Cardiac muscle cell (in vitro differentiated cells and primary cell): ENCODE measurements around the gene KCNMA1. TPM values are rescaled to one million over a fixed set of nuclear protein-coding genes. Genes with fewer than 3 reads are reported as not detected.

ENCODE experiments used
- DNase-seq, 2 donors: peaks; one replicate each; pipeline versions ENCODE4 v3.0.0 to v3.0.0-alpha.2; 2010 to 2017; ENCODE audit warnings: low read depth in 1 of 2, low spot score in 1 of 2
- H3K27ac ChIP-seq: fragments of 200-600 bp; sonication (generic); 2 replicates; pipeline ENCODE4 v1.5.1; 2016
- H3K27me3 ChIP-seq: fragments of 200-600 bp; sonication (generic); 2 replicates; pipeline ENCODE4 v1.6.0; 2016; ENCODE audit warnings: control low read depth
- H3K36me3 ChIP-seq: fragments of 200-600 bp; sonication (generic); 2 replicates; pipeline ENCODE4 v1.5.1; 2016; ENCODE audit warnings: control low read depth
- H3K4me1 ChIP-seq: fragments of 200-600 bp; sonication (generic); 2 replicates; pipeline ENCODE4 v1.8.1; 2017; ENCODE audit warnings: low read depth, mild to moderate bottlenecking, mixed run types
- H3K4me3 ChIP-seq: fragments of 200-600 bp; sonication (generic); 2 replicates; pipeline ENCODE4 v1.5.1; 2016; ENCODE audit warnings: mild to moderate bottlenecking
- H3K9me3 ChIP-seq: fragments of 200-600 bp; sonication (generic); 2 replicates; pipeline ENCODE4 v1.5.1; 2017; ENCODE audit warnings: low read depth, mild to moderate bottlenecking, control low read depth
- polyA plus RNA-seq: library from polyadenylated mRNA; unstranded; fragments of >200 nt; fragmentation: Nextera tagmentation; extraction: Ambion mirVana; gene quantifications from 2 replicates; pipeline ENCODE4 v1.2.1, GENCODE V29; 2016
- total RNA-seq: library from RNA; depleted of rRNA; stranded (reverse); fragments of >200 nt; gene quantifications from 2 replicates; pipeline ENCODE4 v1.2.3, GENCODE V29; 2016
- TF ChIP-seq, protein P1 (sequence below): IDR thresholded peaks from 2 replicates; pipeline ENCODE4 v1.5.1; 2012; ENCODE audit warnings: low read depth, mild to moderate bottlenecking, low read length

Gene KCNMA1
- total and polyA plus RNA-seq, 2 experiments from 2014 or later: 1.8 to 1.9 TPM

DNA sequence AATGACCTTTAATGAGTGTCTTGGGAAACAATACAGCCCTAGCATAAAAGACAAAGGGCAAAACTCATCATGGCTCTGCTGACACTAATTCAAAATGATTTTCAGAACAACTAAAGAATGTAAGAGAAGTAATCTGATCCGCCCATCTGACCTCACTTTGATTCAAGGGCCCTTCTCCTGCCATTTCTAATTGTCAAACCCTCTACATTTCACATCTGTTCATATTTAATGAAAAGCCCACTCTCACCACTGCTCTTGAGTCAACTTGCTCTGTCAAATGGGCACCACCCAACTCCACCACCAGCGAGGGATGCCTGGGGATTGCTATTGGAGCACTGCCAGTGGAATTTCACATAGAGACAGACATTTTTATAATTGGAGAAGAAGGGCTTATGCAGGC, 639.2 kb downstream of the KCNMA1 start:
- Histone ChIP-seq H3K27me3 (no peaks in the 10 kb centered on the region), H3K36me3 (no peaks in the 10 kb centered on the region), H3K27ac (no peak overlapping the region), H3K4me1 (no peaks in the 10 kb centered on the region), H3K4me3 (no peak overlapping the region), H3K9me3 (no peaks in the 10 kb centered on the region)
- TF ChIP-seq, protein P1, sequence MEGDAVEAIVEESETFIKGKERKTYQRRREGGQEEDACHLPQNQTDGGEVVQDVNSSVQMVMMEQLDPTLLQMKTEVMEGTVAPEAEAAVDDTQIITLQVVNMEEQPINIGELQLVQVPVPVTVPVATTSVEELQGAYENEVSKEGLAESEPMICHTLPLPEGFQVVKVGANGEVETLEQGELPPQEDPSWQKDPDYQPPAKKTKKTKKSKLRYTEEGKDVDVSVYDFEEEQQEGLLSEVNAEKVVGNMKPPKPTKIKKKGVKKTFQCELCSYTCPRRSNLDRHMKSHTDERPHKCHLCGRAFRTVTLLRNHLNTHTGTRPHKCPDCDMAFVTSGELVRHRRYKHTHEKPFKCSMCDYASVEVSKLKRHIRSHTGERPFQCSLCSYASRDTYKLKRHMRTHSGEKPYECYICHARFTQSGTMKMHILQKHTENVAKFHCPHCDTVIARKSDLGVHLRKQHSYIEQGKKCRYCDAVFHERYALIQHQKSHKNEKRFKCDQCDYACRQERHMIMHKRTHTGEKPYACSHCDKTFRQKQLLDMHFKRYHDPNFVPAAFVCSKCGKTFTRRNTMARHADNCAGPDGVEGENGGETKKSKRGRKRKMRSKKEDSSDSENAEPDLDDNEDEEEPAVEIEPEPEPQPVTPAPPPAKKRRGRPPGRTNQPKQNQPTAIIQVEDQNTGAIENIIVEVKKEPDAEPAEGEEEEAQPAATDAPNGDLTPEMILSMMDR: no peak
- no peak for DNase-seq

DNA sequence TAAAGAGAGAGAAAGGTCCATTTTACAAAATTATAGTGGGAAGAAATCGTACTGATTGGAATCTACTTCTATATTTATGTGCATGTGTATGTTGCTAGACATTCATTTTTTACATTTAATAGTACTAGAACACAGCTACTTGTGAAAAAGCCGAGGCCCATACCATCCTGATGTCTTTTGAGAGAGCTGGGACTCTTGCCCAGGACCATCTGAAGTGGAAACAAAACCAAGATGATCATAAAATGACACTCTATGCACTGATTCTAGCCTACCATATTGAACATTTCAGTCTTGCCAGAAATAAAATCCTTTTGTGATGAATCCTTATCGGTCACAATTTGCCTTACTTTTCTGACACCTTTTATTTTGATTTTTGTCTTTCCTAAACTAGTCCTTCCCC, 640.0 kb downstream of the KCNMA1 start:
- TF ChIP-seq, protein P1: no peak
- no peaks in the 10 kb centered on the region for H3K36me3 ChIP-seq
- H3K9me3 ChIP-seq: no peaks in the 10 kb centered on the region
- H3K27ac ChIP-seq: no peak overlapping the region
- no peak for DNase-seq
- H3K4me1 ChIP-seq: no peaks in the 10 kb centered on the region
- no peak overlapping the region for H3K4me3 ChIP-seq
- H3K27me3 ChIP-seq: no peaks in the 10 kb centered on the region

DNA sequence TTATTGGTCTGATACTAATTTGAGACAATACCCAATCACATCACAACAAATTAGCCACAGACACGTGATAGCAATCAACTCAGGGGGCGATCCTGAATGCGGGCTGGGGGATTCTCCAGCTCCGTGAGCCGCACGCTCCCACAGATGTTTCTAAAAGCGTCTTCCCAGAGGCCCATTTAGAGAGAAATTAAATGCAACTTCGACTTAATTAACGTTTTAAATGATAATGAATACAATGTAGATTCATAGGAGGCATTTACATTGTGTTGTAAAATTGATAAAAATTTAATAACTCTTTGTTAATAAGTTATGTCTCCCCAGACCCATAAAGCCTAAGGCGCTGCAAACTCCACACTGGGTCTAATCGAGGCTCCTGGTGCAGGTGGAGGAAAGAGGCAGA, 642.6 kb downstream of the KCNMA1 start:
- Histone ChIP-seq H3K9me3 (no peaks in the 10 kb centered on the region), H3K27ac (no peak overlapping the region), H3K4me3 (no peak overlapping the region), H3K36me3 (no peaks in the 10 kb centered on the region), H3K27me3 (no peaks in the 10 kb centered on the region), H3K4me1 (no peaks in the 10 kb centered on the region)
- TF ChIP-seq, protein P1: no peak
- DNase-seq: no peak

DNA sequence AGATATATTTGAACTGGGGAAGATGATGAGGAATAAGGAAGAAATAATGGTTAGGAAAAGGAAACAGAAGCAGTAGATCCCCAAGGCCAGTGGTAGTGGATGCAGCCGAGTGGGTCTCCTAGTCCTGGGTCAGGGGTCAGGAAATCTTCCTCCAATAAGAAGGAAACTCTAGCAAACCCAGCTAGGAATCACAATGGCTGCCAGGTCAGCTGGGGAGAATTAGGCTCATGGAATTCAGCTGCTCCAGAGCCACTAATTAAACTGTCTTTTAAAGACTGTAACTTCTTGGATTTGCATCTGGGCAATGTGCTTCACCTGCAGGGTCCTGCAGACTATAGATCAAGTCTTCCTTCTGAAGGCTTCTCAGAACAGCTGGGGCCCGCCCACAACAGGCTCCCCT, 644.4 kb downstream of the KCNMA1 start:
- Histone ChIP-seq H3K27ac (no peak overlapping the region), H3K36me3 (no peaks in the 10 kb centered on the region), H3K9me3 (no peaks in the 10 kb centered on the region), H3K27me3 (no peaks in the 10 kb centered on the region), H3K4me1 (no peaks in the 10 kb centered on the region), H3K4me3 (no peak overlapping the region)
- TF ChIP-seq, protein P1: no peak
- DNase-seq: no peak

DNA sequence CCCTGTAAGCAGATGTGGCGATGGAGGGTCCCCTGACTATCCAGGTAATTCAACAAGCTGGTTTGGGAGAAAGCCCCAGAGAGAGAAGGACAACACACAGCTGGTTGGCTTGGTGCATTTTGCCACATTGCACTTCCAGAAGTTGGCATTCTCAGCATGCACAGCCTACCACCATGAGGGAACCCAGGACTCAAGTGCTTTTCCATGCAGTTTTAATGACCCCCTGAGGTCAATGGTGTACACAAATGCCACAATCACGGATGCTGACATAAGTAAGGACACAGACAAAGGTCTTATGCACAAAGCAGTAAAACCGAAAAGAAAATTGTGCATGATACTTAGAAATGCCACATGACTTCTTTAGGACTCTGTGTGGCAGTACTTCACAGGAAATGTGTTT, 645.1 kb downstream of the KCNMA1 start:
- H3K36me3 ChIP-seq: no peaks in the 10 kb centered on the region
- TF ChIP-seq, protein P1: no peak
- H3K4me3 ChIP-seq: no peak overlapping the region
- H3K4me1 ChIP-seq: no peaks in the 10 kb centered on the region
- H3K27me3 ChIP-seq: no peaks in the 10 kb centered on the region
- no peak overlapping the region for H3K27ac ChIP-seq
- no peaks in the 10 kb centered on the region for H3K9me3 ChIP-seq
- no peak for DNase-seq

DNA sequence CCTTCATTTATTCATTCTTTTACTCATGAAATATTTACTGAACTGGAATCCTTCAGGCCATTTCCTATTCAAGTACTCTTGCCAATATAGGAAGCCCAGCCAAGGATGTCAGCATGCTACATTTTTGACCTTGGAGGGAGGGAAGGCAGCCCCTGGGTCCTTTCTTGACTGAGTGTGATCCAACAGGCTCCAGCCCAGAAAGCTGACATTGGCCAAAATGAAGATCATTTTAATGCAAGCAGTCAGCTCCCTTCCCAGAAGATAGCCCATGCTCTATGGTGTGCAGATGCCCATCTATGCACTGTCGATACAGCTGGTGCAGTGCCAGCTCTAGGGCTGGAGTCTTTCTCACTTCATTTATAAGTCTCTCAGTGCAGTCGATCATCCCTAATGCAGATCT, 646.0 kb downstream of the KCNMA1 start:
- Histone ChIP-seq H3K4me3 (no peak overlapping the region), H3K4me1 (no peaks in the 10 kb centered on the region), H3K27ac (no peak overlapping the region), H3K9me3 (no peaks in the 10 kb centered on the region), H3K36me3 (no peaks in the 10 kb centered on the region), H3K27me3 (no peaks in the 10 kb centered on the region)
- no peak for DNase-seq
- TF ChIP-seq, protein P1: no peak
